NB4 (cell line): ENCODE results near the gene ARPC2.

Experiments used
- CTCF ChIP-seq: IDR thresholded peaks from one replicate; pipeline ENCODE4 v1.5.1; 2012; ENCODE audit warnings: low read depth, low read length
- MAX ChIP-seq: IDR thresholded peaks from 2 replicates; pipeline ENCODE4 v1.6.1; 2011; ENCODE audit warnings: low read depth, low read length

GRCh38 chr2:218202266-218202665 is 14.7 kb upstream of the ARPC2 start:
- TF ChIP-seq CTCF, result no peak
- TF ChIP-seq MAX, result no peak
